Dermis blood vessel endothelial cell (primary cell): Measurements from ENCODE around the gene DOK3. TPM values are rescaled to one million over a fixed set of nuclear protein-coding genes. Genes with fewer than 3 reads are reported as not detected.
A peak's percentile ranks its signal among the peaks of the same experiment; 100 is the strongest.
"Not testable (repeated sequence)": the region's sequence is repeated elsewhere in the genome, so short reads cannot be mapped to it uniquely, and the experiment has no call there.

Experiments used
- DNase-seq: peaks from one replicate; pipeline ENCODE4 v3.0.0; 2010
- total RNA-seq: library from RNA; depleted of rRNA; stranded (reverse); fragments of >200 nt; gene quantifications from 2 replicates; pipeline ENCODE4 v1.2.3, GENCODE V29; 2014

DOK3 gene
- total RNA-seq, 1 donor from 2014 or later, result 4.6 TPM

GRCh38 chr5:177535125-177535524 lies 25.5 kb upstream of the DOK3 start:
- no peak for DNase-seq

- DNase-seq, result not testable (repeated sequence)
These were observed 24.8 kb upstream of the DOK3 start for GRCh38 chr5:177534433-177534832.

GRCh38 chr5:177531209-177531940 lies 21.7 kb upstream of the DOK3 start:
- no peak for DNase-seq

- DNase-seq, result no peak
These were observed 21.0 kb upstream of the DOK3 start for GRCh38 chr5:177530638-177531037.

- no peak for DNase-seq
These were observed 19.9 kb upstream of the DOK3 start for GRCh38 chr5:177529247-177530203.

- DNase-seq, result no peak
These were observed 19.0 kb upstream of the DOK3 start for GRCh38 chr5:177528631-177529030.

GRCh38 chr5:177527595-177527994 lies 18.0 kb upstream of the DOK3 start:
- DNase-seq, result no peak

GRCh38 chr5:177526791-177527190 lies 17.2 kb upstream of the DOK3 start:
- no peak for DNase-seq

GRCh38 chr5:177526191-177526590 lies 16.6 kb upstream of the DOK3 start:
- no peak for DNase-seq

- DNase-seq, result no peak
These were observed 15.5 kb upstream of the DOK3 start for GRCh38 chr5:177524941-177525655.

GRCh38 chr5:177524539-177524900 lies 14.9 kb upstream of the DOK3 start:
- DNase-seq, result no peak

- DNase-seq, result no peak
These were observed 14.3 kb upstream of the DOK3 start for GRCh38 chr5:177523711-177524538.

GRCh38 chr5:177520916-177521513 lies 11.4 kb upstream of the DOK3 start:
- no peak for DNase-seq

- no peak for DNase-seq
These were observed 10.6 kb upstream of the DOK3 start for GRCh38 chr5:177520271-177520670.

- no peak for DNase-seq
These were observed 10.0 kb upstream of the DOK3 start for GRCh38 chr5:177519463-177520235.

- DNase-seq, result peak; percentile 99
These were observed 7.3 kb upstream of the DOK3 start, which contains the start of gene DDX41 for GRCh38 chr5:177516601-177517568. Gene DDX41, minus strand, starts transcription at chr5:177516961. Its CDS starts 16 bp downstream, at chr5:177516945.

GRCh38 chr5:177515580-177515979 lies 6.0 kb upstream of the DOK3 start:
- no peak for DNase-seq

- no peak for DNase-seq
These were observed 4.9 kb upstream of the DOK3 start for GRCh38 chr5:177514541-177514940.

- no peak for DNase-seq
These were observed 3.9 kb upstream of the DOK3 start for GRCh38 chr5:177513500-177513899.
